NCI-H460 (cell line): ENCODE results near the gene ZNF524. TPM values are rescaled to one million over a fixed set of nuclear protein-coding genes. Genes with fewer than 3 reads are reported as not detected.

Source experiments
- DNase-seq: peaks from one replicate; pipeline ENCODE4 v3.0.0-alpha.2; 2016; ENCODE audit warnings: low read depth; ENCODE audit errors: extremely low read depth
- total RNA-seq: library from RNA; depleted of rRNA; stranded (reverse); fragments of >200 nt; shearing (Covaris generic); gene quantifications from 2 replicates; pipeline ENCODE4 v1.2.3, GENCODE V29; 2014; rRNA removed

ZNF524 gene
- total RNA-seq, 1 experiment from 2014 or later = 16.5 TPM

GRCh38 chr19:55651236-55651635 lies 51.1 kb downstream of the ZNF524 start:
- DNase-seq = no peak

- DNase-seq = no peak
Observed at GRCh38 chr19:55652311-55653128, 52.4 kb downstream of the ZNF524 start.

Other genes starting within 250 kb of the ZNF524 start
- not detected in 2 replicates for gene COX6B2, start 245.6 kb upstream of the ZNF524 start, total RNA-seq
- not detected in 2 replicates for gene GARIN5B, start 237.0 kb upstream of the ZNF524 start, total RNA-seq
- 0.32 and 0.84 TPM in 2 replicates for gene IL11, start 229.8 kb upstream of the ZNF524 start, total RNA-seq
- not detected in 2 replicates for gene TMEM190, start 223.5 kb upstream of the ZNF524 start, total RNA-seq
- 0.97 and 2.0 TPM in 2 replicates for gene TMEM238, start 216.0 kb upstream of the ZNF524 start, total RNA-seq
- gene RPL28, start 214.4 kb upstream of the ZNF524 start, total RNA-seq = 426 and 465 TPM in 2 replicates
- gene UBE2S, start 192.5 kb upstream of the ZNF524 start, total RNA-seq = 369 and 378 TPM in 2 replicates
- not detected in 2 replicates for gene SHISA7, start 157.0 kb upstream of the ZNF524 start, total RNA-seq
- 33.9 and 39.6 TPM in 2 replicates for gene ISOC2, start 138.6 kb upstream of the ZNF524 start, total RNA-seq
- not detected in 2 replicates for gene C19orf85, start 135.5 kb upstream of the ZNF524 start, total RNA-seq
- 2.1 and 6.1 TPM in 2 replicates for gene ZNF628, start 123.7 kb upstream of the ZNF524 start, total RNA-seq
- gene NAT14, start 115.1 kb upstream of the ZNF524 start, total RNA-seq = 3.9 and 4.5 TPM in 2 replicates
- gene SSC5D, start 111.9 kb upstream of the ZNF524 start, total RNA-seq = 0.07 TPM in 1 of 2 replicates, not detected in the other
- not detected in 2 replicates for gene SBK2, start 63.2 kb upstream of the ZNF524 start, total RNA-seq
- 0.32 TPM in 1 of 2 replicates, not detected in the other for gene SBK3, start 54.7 kb upstream of the ZNF524 start, total RNA-seq
- 2.1 and 3.2 TPM in 2 replicates for gene ZNF579, start 19.4 kb upstream of the ZNF524 start, total RNA-seq
- gene FIZ1, start 771 bp upstream of the ZNF524 start, total RNA-seq = 3.6 and 5.0 TPM in 2 replicates
- 1.1 and 1.3 TPM in 2 replicates for gene ZNF865, start 5.4 kb downstream of the ZNF524 start, total RNA-seq
- gene ZNF784, start 24.3 kb downstream of the ZNF524 start, total RNA-seq = 2.1 and 2.2 TPM in 2 replicates
- gene ZNF580, start 40.7 kb downstream of the ZNF524 start, total RNA-seq = 8.9 and 13.6 TPM in 2 replicates
- 12.3 and 13.6 TPM in 2 replicates for gene ZNF581, start 43.4 kb downstream of the ZNF524 start, total RNA-seq
- gene CCDC106, start 47.9 kb downstream of the ZNF524 start, total RNA-seq = 1.9 and 2.3 TPM in 2 replicates
- gene U2AF2, start 54.7 kb downstream of the ZNF524 start, total RNA-seq = 68.3 and 72.4 TPM in 2 replicates
- gene EPN1, start 74.9 kb downstream of the ZNF524 start, total RNA-seq = 32.8 and 35.9 TPM in 2 replicates
- not detected in 2 replicates for gene NLRP9, start 138.1 kb downstream of the ZNF524 start, total RNA-seq
- gene RFPL4A, start 158.8 kb downstream of the ZNF524 start, total RNA-seq = not detected in 2 replicates
- not detected in 2 replicates for gene RFPL4AL1, start 168.8 kb downstream of the ZNF524 start, total RNA-seq
- gene NLRP11, start 231.7 kb downstream of the ZNF524 start, total RNA-seq = not detected in 2 replicates
- not detected in 2 replicates for gene NLRP4, start 236.3 kb downstream of the ZNF524 start, total RNA-seq